NB4 (cell line): Measurements from ENCODE around the gene DOCK2.

Experiments
- MYC ChIP-seq: IDR thresholded peaks from 2 replicates; pipeline ENCODE4 v1.6.1; 2011; ENCODE audit warnings: low read depth, low read length
- POLR2A ChIP-seq: IDR thresholded peaks from 2 replicates; pipeline ENCODE4 v1.6.1; 2011; ENCODE audit warnings: mild to moderate bottlenecking; ENCODE audit not compliant: insufficient read length; ENCODE audit errors: extremely low read depth
- TF ChIP-seq, protein P1 (sequence below): IDR thresholded peaks from one replicate; pipeline ENCODE4 v1.5.1; 2012; ENCODE audit warnings: low read depth, low read length
- TF ChIP-seq, protein P2 (sequence below): IDR thresholded peaks from 2 replicates; pipeline ENCODE4 v1.6.1; 2011; ENCODE audit warnings: low read depth, low read length

DNA sequence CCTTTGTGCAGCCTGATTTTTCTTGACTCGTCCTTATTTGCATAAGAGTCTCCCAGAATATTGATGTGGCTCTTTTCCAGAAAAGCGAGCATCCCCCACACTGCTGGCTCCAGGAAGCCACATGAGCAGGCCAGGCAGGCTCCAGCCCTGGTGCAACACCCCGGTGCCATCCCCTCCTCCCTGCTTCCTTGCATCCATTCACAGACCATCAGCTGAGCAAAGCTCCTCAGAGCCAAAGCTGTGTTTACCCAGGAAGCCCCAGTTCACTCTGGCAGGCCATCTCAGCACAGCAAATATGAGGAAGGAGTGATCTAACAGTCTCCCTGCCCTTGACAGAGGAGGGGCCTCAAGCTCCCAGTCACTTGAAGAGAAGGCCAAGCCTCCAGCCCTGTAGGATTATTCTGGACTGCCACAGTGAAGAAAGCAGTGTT is 308.8 kb downstream of the DOCK2 start:
- TF ChIP-seq MYC (no peak), POLR2A (no peak)
- TF ChIP-seq, protein P1, sequence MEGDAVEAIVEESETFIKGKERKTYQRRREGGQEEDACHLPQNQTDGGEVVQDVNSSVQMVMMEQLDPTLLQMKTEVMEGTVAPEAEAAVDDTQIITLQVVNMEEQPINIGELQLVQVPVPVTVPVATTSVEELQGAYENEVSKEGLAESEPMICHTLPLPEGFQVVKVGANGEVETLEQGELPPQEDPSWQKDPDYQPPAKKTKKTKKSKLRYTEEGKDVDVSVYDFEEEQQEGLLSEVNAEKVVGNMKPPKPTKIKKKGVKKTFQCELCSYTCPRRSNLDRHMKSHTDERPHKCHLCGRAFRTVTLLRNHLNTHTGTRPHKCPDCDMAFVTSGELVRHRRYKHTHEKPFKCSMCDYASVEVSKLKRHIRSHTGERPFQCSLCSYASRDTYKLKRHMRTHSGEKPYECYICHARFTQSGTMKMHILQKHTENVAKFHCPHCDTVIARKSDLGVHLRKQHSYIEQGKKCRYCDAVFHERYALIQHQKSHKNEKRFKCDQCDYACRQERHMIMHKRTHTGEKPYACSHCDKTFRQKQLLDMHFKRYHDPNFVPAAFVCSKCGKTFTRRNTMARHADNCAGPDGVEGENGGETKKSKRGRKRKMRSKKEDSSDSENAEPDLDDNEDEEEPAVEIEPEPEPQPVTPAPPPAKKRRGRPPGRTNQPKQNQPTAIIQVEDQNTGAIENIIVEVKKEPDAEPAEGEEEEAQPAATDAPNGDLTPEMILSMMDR: no peak
- TF ChIP-seq, protein P2, sequence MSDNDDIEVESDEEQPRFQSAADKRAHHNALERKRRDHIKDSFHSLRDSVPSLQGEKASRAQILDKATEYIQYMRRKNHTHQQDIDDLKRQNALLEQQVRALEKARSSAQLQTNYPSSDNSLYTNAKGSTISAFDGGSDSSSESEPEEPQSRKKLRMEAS: no peak
